GM19397 (cell line): ENCODE measurements around the gene MOB2.

ENCODE experiments used
- ATAC-seq: cut with Tn5 transposase; IDR thresholded peaks from one replicate; pipeline ENCODE4 v1.9.1; 2021; ENCODE audit warnings: mild to moderate bottlenecking, moderate library complexity; ENCODE audit not compliant: unreplicated experiment

The MOB2 gene

GRCh38 chr11:1504581-1505290, 18.2 kb upstream of the MOB2 start:
- no peak for ATAC-seq

- ATAC-seq = no peak
Measured at GRCh38 chr11:1504138-1504537, 17.6 kb upstream of the MOB2 start.

- no peak for ATAC-seq
Measured at GRCh38 chr11:1503708-1504104, 17.1 kb upstream of the MOB2 start.

GRCh38 chr11:1502954-1503707, 16.6 kb upstream of the MOB2 start:
- no peak for ATAC-seq

DNA sequence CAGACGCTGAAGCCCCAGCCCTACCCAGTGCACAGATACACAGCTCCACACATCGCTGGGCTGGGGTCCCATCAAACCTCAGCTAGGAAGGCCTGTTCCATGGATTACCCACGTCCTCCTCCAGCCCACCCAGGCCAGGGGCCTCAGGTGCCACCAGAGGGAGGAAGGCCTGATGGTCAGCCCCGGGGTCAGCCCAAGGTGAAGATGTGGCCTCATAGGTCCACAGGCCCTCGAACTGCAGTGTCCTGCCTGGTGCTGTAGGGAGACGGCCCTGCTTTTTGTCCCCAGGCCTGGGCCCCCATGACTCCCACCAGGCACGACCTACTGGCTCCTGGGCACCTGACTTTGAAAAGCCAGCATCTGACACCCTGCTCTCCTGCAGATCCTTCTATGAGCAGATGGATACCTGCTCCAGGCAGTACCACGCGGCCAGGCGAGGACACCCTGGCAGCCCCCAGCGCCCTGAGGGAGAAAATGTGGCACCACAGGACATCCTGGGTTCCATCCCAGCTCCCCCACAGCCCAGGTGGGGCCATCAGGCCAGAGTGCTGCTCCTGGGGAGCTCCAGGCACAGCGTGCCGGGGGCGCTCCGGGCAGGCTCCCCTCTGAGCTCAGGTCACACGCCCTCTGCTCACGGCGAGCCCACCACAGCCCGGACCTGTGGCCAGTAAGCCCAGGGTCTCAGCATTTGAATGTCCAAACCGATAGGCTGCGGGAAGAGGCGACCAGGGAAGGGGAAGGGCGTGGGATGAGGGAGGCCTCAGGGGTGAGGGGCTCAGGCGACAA, 15.8 kb upstream of the MOB2 start:
- no peak for ATAC-seq

DNA sequence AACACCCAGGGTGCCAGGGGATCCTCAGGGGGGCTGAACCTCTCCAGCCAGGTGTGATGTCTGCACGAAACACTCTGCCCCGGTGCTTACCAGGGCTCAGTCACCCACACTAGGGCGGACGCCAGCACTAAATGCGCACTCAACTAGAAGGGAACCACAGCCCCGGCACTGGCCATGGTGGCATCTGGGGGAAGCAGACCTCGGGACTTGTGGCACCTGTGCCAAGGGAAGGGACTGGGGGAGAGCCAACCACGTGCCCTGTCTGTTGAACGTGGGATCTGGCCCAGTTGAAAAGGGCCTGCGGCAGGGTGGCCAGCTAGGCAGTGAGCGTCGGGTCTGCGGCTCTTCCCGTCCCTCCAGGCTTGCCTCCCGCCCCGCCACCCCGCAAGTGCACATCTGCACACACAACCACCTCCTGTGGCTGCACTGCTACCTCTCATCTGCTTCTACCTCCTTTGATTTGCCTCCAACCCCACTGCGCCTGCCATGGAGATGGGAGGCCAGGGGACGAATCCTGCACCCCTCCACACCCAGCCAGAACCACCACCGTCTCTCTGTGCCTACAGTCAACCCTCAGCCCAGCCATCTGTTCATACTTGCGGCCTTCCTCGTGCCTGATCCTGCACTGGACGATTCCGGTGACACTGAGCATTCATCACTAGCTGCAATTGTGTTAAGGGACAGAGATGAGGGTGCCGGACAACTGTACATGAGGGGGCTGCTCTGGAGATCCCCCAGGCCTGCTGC, 15.0 kb upstream of the MOB2 start:
- no peak for ATAC-seq

DNA sequence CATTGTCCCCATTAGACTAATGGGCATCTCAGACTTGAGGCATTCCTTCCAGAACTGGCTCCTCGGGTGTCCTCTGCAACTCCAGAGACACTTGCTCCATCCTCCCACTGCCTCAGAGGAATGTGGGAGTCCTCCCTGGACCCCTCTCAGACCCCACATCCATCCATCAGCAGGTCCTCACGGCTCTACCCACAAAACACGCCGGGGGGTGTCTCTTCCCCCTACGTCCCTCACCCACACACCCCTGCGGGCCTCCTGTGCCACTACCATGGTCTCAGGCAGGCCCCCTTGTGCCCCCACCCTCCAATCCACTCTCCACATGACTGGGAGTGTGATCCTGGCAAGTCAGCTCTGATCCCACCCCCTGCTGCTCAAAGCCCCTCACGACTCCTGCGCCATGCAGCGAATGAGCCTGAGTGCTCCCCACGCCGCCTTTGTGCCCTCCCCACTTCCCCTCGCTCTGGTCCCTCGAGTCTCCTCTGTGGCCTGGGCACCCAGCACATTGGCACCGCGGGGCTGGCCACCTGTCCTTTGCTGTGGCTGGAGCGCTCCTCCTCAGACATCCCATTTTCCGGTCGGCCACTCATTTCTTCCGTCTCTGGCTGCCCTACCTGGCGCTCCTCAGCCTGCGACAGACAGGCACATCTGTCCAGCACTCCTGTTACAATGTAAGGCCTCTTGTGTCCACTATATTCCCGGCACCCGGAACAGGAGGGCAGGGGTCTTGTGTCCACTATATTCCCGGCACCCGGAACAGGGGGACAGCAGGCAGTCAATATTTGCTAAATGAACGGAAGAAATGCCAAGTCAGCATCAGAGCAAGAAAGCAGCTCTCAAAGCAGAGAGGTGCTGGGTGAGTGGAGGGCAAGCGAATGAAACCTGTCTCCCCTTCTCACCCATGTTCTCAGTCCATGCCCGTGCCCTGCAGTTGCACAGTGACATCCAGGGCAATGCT, 14.2 kb upstream of the MOB2 start:
- no peak for ATAC-seq

- ATAC-seq = no peak
Measured at GRCh38 chr11:1499899-1500298, 13.3 kb upstream of the MOB2 start.

- ATAC-seq = no peak
Measured at GRCh38 chr11:1499261-1499890, 12.8 kb upstream of the MOB2 start.

- no peak for ATAC-seq
Measured at GRCh38 chr11:1498262-1498661, 11.7 kb upstream of the MOB2 start.

GRCh38 chr11:1497600-1497999, 11.0 kb upstream of the MOB2 start:
- ATAC-seq = no peak

GRCh38 chr11:1496761-1497095, 10.1 kb upstream of the MOB2 start:
- ATAC-seq = no peak

- ATAC-seq = no peak
Measured at GRCh38 chr11:1496091-1496760, 9.6 kb upstream of the MOB2 start.

- ATAC-seq = no peak
Measured at GRCh38 chr11:1494650-1495049, 8.1 kb upstream of the MOB2 start.

DNA sequence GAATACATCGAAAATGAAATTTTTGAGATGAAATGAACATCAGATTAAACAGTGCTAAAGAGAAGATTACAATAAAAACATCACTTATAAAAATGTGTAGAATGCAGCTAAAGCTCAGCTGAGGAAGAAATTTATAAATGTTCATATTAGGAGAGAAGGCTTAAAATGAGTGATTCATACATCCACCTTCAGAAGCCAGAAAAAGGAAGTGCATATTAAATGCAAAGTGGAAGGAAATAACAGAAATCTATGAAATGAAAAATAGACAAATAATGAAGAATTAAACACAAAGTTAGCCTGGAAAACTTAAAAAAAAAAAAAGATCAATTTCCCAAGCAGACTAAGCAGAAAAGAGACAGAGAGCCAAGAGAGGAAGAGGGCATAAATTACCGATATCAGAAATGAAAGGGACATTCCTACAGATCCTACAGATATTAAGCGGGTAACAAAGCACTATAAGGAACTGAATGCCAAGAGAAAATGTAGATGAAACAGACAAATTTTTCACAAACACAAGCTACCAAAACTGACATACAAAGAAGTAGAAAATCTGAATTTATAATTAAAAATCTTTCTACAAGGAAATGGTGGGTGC, 7.2 kb upstream of the MOB2 start:
- no peak for ATAC-seq

DNA sequence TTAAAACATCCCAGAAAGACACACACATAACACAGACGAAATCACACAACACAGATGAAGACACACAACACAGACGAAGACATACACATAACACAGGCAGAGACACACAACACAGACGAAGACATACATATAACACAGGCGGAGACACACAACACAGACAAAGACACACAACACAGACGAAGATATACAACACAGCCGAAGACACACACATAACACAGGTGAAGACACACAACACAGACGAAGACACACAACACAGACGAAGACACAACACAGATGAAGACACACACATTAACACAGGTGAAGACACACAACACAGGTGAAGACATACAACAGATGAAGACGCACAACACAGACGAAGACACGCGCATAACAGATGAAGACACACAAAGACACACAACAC, 4.8 kb upstream of the MOB2 start:
- no peak for ATAC-seq

GRCh38 chr11:1490651-1491050, 4.1 kb upstream of the MOB2 start:
- ATAC-seq = no peak

DNA sequence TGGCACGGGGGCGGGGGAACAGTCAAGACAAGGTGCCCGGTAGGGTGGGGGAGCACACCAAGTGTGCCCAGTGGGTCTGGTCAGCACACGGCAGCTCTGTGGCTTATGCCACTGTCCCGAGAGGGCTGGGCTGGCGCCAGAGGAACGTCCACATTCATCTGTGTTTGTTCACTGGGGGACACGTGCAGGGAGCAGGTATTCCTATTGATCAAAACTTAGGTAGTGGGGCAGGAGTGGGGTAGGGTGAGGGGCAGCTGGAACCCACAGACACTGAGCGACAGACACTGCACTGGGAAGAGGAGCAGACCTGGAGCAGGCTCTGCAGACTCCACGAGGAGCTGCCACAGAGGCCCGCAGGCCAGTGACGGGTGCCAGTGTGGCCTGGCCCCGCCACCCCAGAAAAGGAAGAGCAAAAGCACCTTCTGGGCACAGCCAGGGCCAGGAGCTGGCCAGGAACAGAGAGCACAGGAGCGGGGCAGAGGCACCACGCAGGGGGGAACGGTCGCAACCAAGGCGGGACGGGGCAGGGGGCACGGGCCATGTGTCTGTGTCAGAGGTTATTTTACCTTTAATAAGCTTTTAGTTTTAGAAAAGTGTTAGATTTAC, 2.1 kb upstream of the MOB2 start:
- ATAC-seq = no peak
